Stimulated activated effector memory CD8-positive, alpha-beta T cell treated with anti-CD3 and anti-CD28 coated beads, Interleukin-12 subunit alpha, Interleukin-12 subunit beta, amount 100 ng/mL, for 72 hours (primary cell): Measurements from ENCODE around the gene CCDC137.

Source experiments
- ATAC-seq: fragments of 150-1000 bp; cut with Tn5 transposase; 2 replicates; pipeline ENCODE4 v1.10.0; 2021
- DNase-seq, 2 donors: peaks; one replicate each; pipeline ENCODE4 v3.0.0; 2021 to 2022; ENCODE audit warnings: low spot score in 2 of 2
- H3K27ac Mint-ChIP-seq: one replicate; pipeline ENCODE4 v1.8.0; 2022; ENCODE audit warnings: mild to moderate bottlenecking, mixed read lengths
- H3K36me3 Mint-ChIP-seq: one replicate; pipeline ENCODE4 v1.8.0; 2022; ENCODE audit warnings: mild to moderate bottlenecking, mixed read lengths
- H3K4me1 Mint-ChIP-seq: one replicate; pipeline ENCODE4 v1.8.0; 2022; ENCODE audit warnings: mixed read lengths
- H3K4me3 Mint-ChIP-seq: one replicate; pipeline ENCODE4 v1.8.0; 2022; ENCODE audit warnings: mild to moderate bottlenecking, mixed read lengths
- H3K9me3 Mint-ChIP-seq: one replicate; pipeline ENCODE4 v1.8.0; 2022; ENCODE audit warnings: mixed read lengths

Gene CCDC137

DNA sequence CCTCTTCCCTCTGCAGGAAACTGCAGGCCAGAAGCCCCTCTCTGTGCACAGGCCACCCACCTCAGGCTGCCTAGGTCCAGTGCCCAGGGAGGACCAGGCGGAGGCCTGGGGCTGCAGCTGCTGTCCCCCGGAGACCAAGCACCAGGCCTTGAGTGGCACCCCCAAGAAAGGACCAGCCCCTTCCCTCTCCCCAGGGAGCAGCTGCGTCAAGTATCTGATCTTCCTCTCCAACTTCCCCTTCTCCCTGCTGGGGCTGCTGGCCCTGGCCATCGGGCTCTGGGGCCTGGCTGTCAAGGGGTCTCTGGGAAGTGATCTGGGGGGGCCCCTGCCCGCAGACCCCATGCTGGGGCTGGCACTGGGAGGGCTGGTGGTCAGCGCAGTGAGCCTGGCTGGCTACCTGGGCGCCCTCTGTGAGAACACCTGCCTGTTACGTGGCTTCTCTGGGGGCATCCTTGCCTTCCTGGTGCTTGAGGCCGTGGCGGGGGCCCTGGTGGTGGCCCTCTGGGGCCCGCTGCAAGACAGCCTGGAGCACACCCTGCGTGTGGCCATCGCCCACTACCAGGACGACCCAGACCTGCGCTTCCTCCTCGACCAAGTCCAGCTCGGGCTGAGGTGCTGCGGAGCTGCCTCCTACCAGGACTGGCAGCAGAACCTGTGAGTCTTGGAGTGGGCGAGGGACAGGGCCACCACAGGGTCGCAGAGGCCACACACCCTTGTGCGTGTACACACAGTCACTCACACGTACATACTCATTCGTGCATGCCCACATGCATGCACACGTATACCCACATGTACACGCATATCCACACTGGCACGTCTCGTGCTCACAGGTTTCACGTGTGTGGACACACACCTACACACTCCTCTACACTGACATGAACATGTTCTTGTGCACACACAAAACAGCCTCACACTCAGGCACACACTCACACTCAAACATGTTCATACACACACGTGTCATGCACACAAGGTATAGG is 21.3 kb upstream of the CCDC137 start:
- no peaks in the 10 kb centered on the region for H3K9me3 Mint-ChIP-seq
- ATAC-seq: no peak
- DNase-seq: no peak
- H3K36me3 Mint-ChIP-seq: no peaks in the 10 kb centered on the region
- no peak overlapping the region for H3K4me3 Mint-ChIP-seq
- H3K4me1 Mint-ChIP-seq: no peaks in the 10 kb centered on the region
- H3K27ac Mint-ChIP-seq: no peak overlapping the region

DNA sequence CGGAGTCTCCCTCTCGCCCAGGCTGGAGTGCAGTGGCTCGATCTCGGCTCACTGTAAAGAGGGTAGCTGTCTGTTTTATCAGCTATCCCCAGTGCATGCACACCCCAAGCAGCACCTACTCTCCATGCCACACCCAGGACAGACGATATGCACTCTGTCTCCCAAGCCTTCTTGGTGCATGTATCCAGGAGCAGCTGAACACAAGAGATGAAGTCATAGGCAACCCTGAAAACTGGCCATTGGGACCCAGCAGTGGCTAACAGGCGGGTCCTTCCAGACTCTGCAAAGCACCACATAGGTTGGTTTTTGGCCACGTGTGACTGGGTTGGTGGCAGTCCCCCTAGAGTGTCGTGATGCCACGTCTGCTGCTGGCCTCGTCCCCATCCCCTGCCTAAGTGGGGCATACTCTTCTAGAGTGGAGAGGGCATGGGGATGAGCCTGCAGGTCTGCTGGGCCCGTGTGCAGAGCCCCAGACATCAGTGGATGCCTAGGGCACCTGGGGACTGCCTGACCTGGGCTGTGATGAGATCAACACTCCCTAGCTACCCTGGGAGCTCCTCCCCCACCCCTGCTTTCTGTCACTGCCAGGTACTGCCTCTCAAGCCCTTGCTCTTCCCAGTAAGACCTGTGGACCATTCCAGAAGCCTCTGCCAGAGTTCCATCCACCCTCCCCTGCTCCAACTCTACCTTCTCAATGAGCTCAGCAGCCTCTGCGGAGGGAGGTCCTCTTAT is 19.5 kb upstream of the CCDC137 start:
- Mint-ChIP-seq H3K27ac (no peak overlapping the region), H3K4me1 (no peaks in the 10 kb centered on the region), H3K9me3 (no peaks in the 10 kb centered on the region), H3K4me3 (no peak overlapping the region), H3K36me3 (no peaks in the 10 kb centered on the region)
- no peak for DNase-seq
- ATAC-seq: no peak

DNA sequence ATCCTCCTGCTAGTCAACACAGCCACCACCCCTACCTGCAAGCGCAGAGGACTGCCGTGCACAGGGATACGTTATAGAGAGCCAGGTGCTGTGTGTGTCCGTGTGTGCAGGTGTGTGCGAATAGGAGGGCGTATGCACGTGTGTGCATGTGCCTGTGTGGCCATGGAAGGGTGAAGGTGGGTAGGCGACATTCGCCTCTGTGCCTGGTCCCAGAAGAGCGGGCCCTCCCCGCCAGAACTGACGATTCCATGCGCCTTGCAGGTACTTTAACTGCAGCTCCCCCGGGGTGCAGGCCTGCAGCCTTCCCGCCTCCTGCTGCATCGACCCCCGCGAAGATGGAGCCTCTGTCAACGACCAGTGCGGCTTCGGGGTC is 18.9 kb upstream of the CCDC137 start:
- Mint-ChIP-seq H3K4me3 (no peak overlapping the region), H3K36me3 (no peaks in the 10 kb centered on the region), H3K4me1 (no peaks in the 10 kb centered on the region), H3K9me3 (no peaks in the 10 kb centered on the region), H3K27ac (no peak overlapping the region)
- ATAC-seq: no peak
- DNase-seq: no peak

DNA sequence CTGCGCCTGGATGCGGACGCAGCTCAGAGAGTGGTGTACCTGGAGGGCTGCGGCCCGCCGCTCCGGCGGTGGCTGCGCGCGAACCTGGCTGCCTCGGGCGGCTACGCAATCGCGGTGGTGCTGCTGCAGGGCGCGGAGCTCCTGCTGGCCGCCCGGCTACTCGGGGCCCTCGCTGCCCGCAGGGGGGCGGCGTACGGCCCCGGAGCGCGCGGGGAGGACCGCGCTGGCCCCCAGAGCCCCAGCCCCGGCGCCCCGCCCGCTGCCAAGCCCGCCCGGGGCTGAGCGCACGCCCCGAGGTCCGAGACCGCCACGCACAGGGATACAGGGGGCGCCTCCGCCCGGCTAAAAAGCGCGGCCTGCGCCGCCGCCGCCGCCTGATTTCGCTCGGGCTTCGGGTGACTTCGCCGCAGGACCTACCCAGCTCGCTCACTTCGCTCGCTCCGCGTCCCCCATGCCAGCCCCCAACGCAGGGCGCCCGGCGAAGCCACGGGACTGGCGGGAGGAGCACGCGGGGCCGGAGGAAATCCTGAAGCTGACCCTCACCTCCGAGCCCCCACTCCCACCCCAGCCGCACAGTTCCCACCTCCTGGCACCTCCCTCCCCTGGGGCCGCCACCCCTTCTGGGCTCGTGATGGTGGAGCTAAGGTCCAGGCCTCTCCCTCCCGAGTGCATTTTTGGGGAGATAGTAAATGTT is 18.4 kb upstream of the CCDC137 start:
- DNase-seq (no peak), ATAC-seq (no peak)
- Mint-ChIP-seq H3K4me3 (no peak overlapping the region), H3K9me3 (no peaks in the 10 kb centered on the region), H3K27ac (no peak overlapping the region), H3K4me1 (peaks cover 2% of the 10 kb centered on the region), H3K36me3 (no peaks in the 10 kb centered on the region)

DNA sequence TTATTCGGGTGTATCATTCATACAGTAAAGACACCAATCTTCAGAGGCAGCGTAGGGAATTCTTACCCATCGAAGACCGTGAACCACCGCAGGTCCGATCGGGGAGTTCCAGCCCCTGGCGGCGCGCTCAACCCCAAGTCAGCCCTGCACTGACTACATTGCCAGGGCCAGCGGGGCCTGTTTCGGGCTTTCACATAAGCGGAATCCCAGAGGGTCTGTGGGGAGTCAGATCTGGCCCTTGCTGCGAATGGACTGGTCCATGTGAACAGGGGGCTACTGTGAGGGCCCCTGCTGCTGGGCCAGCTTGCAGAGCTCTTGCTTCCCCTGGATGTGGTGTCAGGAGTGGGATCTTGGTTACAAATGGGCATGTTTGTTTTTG is 17.8 kb upstream of the CCDC137 start:
- no peaks in the 10 kb centered on the region for H3K9me3 Mint-ChIP-seq
- H3K36me3 Mint-ChIP-seq: peaks cover 4% of the 10 kb centered on the region
- DNase-seq (no peak), ATAC-seq (no peak)
- no peak overlapping the region for H3K27ac Mint-ChIP-seq
- H3K4me3 Mint-ChIP-seq: no peak overlapping the region
- H3K4me1 Mint-ChIP-seq: peaks cover 7% of the 10 kb centered on the region

DNA sequence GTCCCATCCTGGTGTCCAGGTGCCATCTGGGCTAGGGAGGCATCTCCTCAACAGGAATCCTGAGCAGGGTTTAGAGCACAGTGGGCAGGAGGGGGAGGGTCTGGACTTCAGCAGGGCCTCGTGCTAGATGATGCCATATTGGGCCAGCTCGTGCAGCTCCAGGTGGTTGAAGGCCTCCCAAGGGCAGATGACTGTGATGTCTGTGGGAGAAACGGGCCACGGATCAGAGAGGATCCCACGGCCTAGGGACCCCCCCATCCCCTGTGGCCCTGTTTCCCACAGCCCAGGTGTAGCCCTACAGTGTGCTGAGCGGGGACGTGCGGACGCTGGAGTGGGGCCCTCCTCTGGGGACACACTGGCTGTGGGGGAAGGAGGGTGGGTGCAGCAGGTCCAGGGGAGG is 15.6 kb upstream of the CCDC137 start:
- ATAC-seq: no peak
- DNase-seq: no peak
- Mint-ChIP-seq H3K27ac (no peak overlapping the region), H3K4me3 (no peak overlapping the region), H3K36me3 (peaks cover 6% of the 10 kb centered on the region), H3K4me1 (peaks cover 12% of the 10 kb centered on the region), H3K9me3 (no peaks in the 10 kb centered on the region)

DNA sequence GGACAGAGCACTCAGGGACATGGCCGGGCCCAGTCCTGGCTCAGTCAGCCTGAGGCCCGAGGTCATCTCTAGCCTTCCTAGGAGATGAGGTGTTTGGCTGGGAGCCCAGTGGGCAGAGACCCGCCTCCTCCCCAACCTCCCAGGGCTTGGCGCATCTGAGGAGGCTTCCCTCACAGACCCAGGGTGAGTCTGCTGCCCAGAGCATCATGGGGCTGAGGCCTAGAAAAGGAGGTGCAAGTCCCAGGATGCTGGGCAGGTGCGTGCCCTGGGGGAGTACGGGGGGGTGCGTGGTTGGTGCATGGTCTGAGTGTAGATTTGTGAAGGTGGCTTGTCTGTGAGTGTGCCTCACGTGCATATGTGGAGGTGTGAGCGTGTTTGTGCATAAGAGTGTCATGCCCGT is 14.8 kb upstream of the CCDC137 start:
- Mint-ChIP-seq H3K9me3 (no peaks in the 10 kb centered on the region), H3K4me1 (peaks cover 12% of the 10 kb centered on the region), H3K27ac (no peak overlapping the region), H3K36me3 (peaks cover 6% of the 10 kb centered on the region), H3K4me3 (no peak overlapping the region)
- ATAC-seq: no peak
- DNase-seq: no peak

DNA sequence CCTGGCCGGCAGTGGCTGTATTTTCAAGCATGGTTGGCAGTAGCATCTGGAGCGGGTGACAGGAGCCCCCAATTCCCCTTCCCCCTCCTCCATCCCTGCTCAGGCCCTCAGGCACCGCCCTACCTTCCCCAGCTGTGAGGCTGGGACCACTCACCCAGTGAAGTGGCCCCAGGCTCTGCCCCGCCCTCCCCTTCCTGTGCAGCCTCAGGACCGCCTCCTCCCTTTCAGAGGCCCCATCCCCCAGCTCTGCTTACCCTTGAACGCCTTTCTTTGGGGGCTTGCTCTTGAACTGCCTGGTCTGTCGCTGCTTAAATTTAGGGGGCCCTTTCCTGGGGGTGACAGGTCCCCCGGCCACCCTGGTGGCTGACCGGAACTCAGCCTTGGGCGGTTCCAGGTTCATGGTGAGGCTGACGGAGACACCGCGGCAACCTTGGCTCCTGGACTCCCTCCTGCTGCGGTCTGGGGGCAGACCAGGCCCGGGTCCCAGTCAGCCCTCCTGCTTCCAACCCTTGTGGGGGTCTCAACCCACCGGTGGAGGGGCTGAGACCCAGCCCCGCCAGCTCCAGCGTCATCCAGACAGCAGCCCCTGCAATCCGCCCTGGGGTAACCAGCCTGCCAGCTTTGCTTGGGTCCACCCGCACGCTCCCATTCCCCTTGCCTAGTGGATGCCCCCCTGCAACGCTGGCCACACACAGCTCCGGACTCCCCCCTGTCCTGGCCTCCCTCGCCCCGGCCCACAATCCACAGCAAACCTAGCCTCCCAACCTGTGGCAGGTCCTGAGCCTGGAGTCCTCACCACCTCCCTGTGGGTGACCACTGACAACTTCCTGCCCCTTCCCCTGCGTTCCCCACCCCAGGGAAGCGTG is 13.4 kb upstream of the CCDC137 start:
- peaks cover 6% of the 10 kb centered on the region for H3K36me3 Mint-ChIP-seq
- DNase-seq (no peak), ATAC-seq (peak; percentile 46)
- H3K27ac Mint-ChIP-seq: peak overlapping the region; percentile 83
- H3K4me3 Mint-ChIP-seq: peak overlapping the region; percentile 61
- peaks cover 12% of the 10 kb centered on the region for H3K4me1 Mint-ChIP-seq
- H3K9me3 Mint-ChIP-seq: no peaks in the 10 kb centered on the region

DNA sequence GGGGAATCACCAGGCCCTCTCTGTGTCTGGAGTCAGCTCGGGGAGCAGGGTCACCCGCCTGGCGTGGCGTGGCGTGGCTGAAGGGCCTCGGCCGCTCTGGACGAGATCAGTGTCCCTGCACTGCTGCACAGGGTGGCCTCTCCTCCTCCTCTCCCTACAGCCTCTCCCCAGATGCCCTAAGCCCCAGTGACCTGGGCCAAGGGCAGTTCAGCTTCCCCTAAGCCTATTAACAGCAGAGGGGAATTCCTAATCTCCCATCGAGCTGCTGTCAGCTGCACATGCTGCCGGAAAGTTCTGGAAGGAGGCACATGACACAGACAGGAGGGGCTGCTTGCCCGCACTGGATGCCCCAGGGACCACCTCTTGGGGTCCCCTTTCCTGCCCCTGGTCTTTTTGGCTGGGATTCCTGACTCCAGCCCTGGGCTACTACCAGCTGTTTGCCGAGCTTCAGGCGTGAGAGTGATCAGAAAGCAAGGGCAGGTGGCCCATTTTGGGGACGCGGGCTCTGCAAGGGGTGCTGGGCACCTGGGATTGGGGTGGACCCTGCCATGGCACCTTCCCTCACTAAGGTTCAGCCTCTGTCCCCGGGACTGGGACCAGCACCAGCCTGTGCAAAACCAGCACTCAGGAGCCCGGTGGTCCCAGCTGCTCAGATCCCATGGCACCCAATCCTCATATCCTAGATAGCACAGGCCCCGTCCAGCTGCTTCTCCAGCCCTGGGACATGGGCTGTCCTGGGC is 11.0 kb upstream of the CCDC137 start:
- Mint-ChIP-seq H3K36me3 (peaks cover 6% of the 10 kb centered on the region), H3K27ac (no peak overlapping the region), H3K4me3 (no peak overlapping the region), H3K9me3 (no peaks in the 10 kb centered on the region), H3K4me1 (peaks cover 12% of the 10 kb centered on the region)
- DNase-seq: no peak
- ATAC-seq: no peak

DNA sequence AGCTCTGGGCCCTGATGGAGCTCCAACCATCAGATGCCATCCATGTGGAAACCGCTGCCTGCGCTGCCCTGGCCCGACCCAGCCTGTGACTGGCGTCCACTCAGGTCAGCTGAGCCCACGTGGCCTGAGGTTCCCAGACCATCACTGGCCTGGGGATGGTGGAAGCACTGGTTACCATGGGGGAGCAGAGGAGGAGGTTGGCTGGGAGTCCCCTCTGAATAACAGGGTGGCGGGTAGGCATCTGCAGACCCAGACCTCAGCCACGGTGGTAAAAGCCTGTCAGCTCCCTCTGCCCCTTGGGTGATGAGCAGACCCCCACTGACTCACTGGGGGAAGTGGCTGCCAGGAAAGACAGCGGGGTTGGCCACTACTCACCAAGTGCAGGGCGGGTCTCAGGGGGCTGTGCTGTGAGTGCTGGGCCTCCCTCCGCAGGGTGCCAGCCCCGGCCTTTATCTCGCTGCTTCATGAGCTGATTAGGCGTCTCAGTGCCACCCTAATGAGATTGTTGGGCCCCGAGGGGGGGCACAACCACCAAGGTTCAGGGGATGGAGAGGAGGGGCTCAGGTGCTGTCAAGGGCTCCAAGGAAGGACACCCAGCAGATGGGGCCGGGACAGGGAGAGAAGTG is 10.3 kb upstream of the CCDC137 start, which contains the start of gene PDE6G:
TSS of gene PDE6G (minus strand) at position 425 of the 626 bp plus-strand sequence. CDS start 3,237 bp downstream, outside the sequence.
- no peak within 1 kb of the TSS for H3K4me3 Mint-ChIP-seq
- ATAC-seq (no peak), DNase-seq (no peak)
- H3K27ac Mint-ChIP-seq: no peak within 1 kb of the TSS
- no peaks in the 10 kb centered on the region for H3K9me3 Mint-ChIP-seq
- H3K36me3 Mint-ChIP-seq: peaks cover 6% of the 10 kb centered on the region
- peaks cover 12% of the 10 kb centered on the region for H3K4me1 Mint-ChIP-seq

DNA sequence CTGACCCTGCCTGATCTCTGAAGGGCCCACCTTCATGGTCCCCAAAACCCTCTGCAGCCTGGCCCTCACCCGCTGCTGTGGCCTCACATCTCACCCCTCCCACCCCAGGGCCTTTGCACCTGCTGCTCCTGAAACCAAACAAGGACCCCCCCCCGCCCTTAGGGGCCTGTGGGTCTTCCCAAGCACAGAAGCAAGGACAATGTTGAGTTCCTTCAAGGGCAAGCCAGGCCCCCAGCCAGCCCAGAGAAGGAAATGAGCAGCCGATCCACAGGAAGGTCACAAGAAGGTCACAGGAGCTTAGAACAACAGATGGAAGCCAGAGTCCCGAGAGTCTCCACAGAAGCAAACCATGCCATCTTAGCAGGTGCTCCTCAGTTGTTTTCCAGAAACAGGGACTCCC is 9.7 kb upstream of the CCDC137 start:
- Mint-ChIP-seq H3K36me3 (peaks cover 6% of the 10 kb centered on the region), H3K9me3 (no peaks in the 10 kb centered on the region), H3K4me3 (no peak overlapping the region), H3K4me1 (peaks cover 12% of the 10 kb centered on the region), H3K27ac (no peak overlapping the region)
- no peak for ATAC-seq
- DNase-seq: no peak

DNA sequence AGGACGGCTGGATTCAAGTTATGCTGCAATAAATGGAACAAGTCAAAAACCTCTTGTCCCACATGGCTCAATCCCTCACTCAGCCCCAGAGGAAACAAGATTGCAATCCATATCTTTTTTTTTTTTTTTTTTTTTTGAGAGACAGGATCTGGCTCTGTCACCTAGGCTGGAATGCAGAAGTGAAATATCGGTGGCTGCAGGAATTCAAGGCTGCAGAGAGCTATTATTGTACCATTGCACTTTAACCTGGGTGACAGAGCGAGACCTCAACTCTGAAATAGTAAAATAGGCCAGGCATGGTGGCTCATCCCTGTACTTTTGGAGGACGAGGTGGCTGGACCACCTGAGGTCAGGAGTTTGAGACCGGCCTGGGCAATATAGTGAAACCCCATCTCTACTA is 7.5 kb upstream of the CCDC137 start:
- Mint-ChIP-seq H3K27ac (no peak overlapping the region), H3K4me3 (no peak overlapping the region), H3K9me3 (no peaks in the 10 kb centered on the region), H3K36me3 (peaks cover 6% of the 10 kb centered on the region), H3K4me1 (peaks cover 2% of the 10 kb centered on the region)
- no peak for ATAC-seq
- DNase-seq: no peak

DNA sequence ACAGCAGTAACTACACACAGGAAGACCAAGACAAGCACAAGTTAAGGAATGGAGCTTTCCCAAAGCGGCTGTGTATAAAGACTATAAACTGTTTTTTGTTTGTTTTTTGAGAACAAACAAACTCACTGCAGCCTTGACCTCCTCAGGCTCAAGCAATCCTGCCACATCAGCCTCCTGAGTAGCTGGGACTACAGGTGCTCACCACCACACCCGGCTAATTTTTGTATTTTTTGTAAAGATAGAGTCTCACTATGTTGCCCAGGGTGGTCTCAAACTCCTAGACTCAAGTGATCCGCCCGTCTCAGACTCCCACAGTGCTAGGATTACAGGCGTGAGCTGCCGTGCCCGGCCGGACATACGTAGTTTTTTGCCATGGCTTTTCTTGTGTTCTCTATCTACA is 6.1 kb upstream of the CCDC137 start:
- Mint-ChIP-seq H3K36me3 (peaks cover 16% of the 10 kb centered on the region), H3K9me3 (no peaks in the 10 kb centered on the region), H3K4me3 (no peak overlapping the region), H3K27ac (no peak overlapping the region), H3K4me1 (peaks cover 7% of the 10 kb centered on the region)
- ATAC-seq (no peak), DNase-seq (no peak)

DNA sequence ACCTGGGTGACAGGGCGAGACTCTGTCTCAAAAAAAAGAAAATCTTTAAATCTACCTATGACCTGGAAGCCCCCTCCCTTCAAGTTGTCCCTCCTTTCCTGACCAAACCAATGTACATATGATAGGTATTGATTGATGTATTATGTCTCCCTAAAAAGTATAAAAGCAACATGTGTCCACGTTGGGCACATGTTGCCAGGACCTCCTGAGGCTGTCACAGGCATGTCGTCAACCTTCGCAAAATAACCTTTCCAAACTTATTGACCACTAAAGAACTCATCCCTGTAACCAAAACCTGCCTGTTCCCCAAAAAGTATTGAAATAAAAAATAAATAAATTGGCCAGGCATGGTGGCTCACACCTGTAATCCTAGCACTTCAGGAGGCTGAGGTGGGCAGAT is 4.5 kb upstream of the CCDC137 start:
- H3K27ac Mint-ChIP-seq: no peak overlapping the region
- H3K4me1 Mint-ChIP-seq: peaks cover 15% of the 10 kb centered on the region
- no peaks in the 10 kb centered on the region for H3K9me3 Mint-ChIP-seq
- DNase-seq (no peak), ATAC-seq (no peak)
- H3K4me3 Mint-ChIP-seq: no peak overlapping the region
- H3K36me3 Mint-ChIP-seq: peaks cover 29% of the 10 kb centered on the region
